ENCODE results near the gene MAGEA1.

- TF ChIP-seq POLR2A (IDR thresholded peaks at IDR 0.05) = no peak
- TF ChIP-seq CTCF (IDR thresholded peaks at IDR 0.05) = no peak
These were observed 21.4 kb downstream of the MAGEA1 start for GRCh38 chrX:153200462-153200861.
